HG03354 (cell line): ENCODE results near the gene HORMAD2.
"Not testable (repeated sequence)": the region's sequence is repeated elsewhere in the genome, so short reads cannot be mapped to it uniquely, and the experiment has no call there.

Experiments used
- ATAC-seq: cut with Tn5 transposase; IDR thresholded peaks from one replicate; pipeline ENCODE4 v1.9.1; 2021; ENCODE audit warnings: mild to moderate bottlenecking; ENCODE audit not compliant: unreplicated experiment, poor library complexity, severe bottlenecking

Gene HORMAD2

GRCh38 chr22:30201945-30202344 lies 121.7 kb downstream of the HORMAD2 start:
- ATAC-seq: no peak

- ATAC-seq: no peak
Observed at GRCh38 chr22:30202531-30203006, 122.3 kb downstream of the HORMAD2 start.

- no peak for ATAC-seq
Observed at GRCh38 chr22:30204015-30204741, 123.9 kb downstream of the HORMAD2 start.

- no peak for ATAC-seq
Observed at GRCh38 chr22:30204742-30205111, 124.5 kb downstream of the HORMAD2 start.

GRCh38 chr22:30205281-30206115 lies 125.2 kb downstream of the HORMAD2 start:
- no peak for ATAC-seq

DNA sequence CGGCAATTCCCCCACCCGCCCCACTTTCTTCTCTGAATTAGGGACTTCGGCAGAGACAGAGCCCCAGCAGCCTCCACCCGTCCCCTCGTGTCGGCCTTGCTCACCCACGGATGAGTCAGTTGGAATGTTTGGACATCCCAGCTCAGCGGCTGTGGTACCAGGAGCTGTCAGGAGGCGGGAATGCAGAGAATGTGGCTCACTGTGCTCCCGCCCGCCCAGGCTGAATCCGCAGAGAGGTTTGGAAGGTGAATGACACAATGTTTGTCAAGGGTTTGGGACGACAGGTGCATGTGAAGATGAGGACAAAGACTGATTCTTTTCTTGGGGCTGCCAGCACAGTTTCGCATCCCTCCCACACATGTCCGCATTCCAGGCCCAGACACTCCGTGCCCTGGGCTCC lies 126.7 kb downstream of the HORMAD2 start:
- ATAC-seq: no peak

- no peak for ATAC-seq
Observed at GRCh38 chr22:30208631-30209603, 128.7 kb downstream of the HORMAD2 start.

DNA sequence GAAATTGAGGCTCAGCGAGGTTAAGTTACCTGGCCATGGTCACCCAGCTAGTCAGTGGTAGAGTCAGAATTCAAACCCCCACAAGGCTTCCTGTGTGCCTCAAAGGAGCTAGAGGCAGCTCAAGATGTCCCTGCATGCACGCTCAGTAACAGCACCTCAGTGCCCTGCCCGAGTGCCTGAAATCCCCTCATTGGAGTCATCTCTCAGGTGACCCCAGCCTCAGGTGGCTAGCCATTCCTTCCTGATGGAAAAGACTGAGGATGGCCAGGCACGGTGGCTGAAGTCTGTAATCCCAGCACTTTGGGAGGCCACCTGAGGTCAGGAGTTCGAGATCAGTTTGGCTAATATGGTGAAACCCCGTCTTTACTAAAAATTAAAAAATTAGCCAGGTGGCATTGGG lies 129.4 kb downstream of the HORMAD2 start:
- ATAC-seq: no peak

GRCh38 chr22:30210235-30210909 lies 130.1 kb downstream of the HORMAD2 start:
- ATAC-seq: no peak

DNA sequence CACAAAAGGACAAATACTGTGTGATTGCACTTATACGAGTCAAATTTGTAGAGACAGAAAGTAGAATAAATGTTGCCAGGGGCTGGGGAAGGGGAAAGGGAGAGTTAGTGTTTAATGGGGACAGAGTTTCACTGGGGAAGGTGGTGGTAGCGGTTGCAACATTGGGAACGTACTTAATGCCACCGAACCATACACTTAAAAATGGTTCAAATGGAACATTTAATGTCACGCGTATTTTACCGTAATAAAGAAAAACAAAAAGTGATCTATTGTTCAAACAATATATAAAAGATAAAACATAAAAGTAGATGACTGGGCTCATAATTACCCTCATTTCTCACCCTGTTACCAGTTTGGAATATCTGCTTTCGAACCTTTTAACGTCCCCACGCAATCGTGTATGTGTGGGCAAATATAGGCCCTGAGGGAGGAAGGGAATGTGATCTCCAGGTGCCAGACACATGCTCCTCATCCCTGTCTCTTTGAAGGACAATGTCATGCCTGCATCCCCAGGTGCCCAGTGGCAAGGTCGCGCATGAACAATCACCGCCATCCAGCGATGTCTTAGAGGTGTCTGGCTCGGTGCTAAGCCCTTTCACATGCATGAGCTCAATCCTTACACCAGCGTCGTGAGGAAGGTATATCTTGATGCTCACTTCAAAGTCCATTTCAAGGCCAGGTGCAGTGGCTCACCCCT lies 131.0 kb downstream of the HORMAD2 start:
- ATAC-seq: no peak

GRCh38 chr22:30212363-30212995 lies 132.2 kb downstream of the HORMAD2 start:
- ATAC-seq: no peak

DNA sequence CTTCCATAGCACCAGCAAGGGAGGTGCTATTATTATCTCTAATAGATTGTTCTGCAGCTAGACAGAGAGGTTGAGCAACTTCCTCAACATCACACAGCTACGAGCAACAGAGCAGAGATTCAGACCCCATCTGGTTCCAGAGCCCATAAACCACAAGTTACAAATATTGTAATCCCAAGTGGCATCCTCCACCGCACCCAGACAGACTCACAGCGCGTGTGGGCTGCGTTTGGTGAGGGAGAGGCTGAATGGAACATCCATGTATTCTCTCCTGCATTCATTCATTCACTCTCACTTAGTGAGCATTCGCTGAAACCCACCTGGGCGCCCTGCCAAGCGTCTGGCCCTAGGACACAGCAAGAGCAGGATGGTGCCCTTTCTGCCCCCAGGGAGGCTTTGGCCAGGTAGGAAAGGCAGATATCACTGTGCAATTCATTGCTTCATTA lies 132.8 kb downstream of the HORMAD2 start:
- no peak for ATAC-seq

DNA sequence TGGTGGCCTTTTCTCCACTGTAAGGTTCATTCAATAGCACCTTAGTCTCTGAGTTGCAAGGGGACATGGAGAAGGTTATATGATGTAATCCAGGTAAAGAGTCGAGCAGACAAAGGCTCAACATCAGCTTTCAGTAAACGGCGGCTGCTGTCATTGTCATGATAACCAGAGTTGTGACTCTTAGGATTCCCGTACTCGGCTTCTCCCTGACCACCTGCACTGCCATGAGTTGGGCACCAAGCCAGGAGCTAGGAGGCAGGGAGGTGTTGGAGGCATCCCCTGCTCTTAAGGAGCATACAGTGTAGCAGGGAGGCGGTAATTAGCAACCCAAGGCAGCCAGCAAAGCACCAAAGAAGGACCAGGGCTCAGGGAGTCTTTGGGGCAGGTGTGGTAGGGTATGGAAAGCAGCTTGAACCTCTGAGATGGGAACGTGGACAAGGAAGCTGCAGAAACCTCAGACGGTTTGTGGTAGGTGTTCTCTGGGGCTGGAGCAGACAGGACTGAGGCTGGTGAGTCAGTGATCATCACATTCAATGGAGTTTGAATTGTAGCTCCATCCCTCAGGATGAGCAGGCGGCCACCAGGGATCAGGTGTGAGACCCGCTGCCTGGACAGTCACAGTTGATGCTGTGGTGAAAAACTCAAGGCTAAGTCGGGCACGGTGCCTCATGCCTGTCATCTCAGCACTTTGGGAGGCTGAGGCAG lies 134.6 kb downstream of the HORMAD2 start:
- ATAC-seq: no peak

GRCh38 chr22:30216272-30216671 lies 136.0 kb downstream of the HORMAD2 start:
- ATAC-seq: not testable (repeated sequence)

GRCh38 chr22:30216710-30217109 lies 136.4 kb downstream of the HORMAD2 start:
- no peak for ATAC-seq

DNA sequence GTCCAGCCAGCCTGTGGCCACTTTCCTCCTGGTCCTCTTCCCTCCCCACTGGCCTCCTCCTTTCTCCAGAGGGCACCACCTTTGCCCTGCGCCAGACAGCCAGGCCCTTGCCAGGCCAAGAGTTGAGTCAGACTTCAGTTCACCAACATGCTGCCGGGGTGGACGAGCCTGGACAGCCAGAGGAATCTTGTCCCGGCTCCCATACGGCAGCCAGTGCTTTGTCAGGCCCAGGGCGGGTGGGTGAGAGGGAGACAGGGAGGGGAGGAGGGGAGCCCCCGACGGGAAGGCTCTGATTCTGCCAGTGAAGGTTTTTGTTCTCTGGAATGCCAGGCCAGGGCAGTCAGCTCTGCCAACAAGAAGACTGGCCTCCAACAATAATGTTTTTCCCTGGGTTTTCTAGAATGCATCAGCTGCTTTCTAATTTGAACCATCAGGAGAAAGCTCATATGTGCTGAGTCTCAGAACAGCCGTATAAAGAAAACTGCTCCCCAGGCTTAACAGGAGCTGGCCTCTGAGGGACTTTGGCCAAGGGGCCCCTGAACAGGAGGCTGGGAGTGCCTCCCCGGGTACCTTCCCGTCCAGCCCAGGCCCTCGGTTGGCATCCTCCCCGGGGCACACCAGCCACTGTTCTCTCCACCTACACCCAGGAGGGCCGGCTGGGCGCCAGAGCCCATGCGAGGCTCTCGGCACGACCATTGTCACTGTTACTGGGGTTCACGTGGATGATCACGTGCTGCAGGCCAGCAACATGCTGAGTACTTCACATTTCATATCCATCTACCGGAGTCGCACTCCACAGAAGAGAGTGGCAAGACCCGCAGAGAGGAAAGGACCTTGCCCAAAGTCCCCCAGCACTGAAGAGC lies 137.7 kb downstream of the HORMAD2 start:
- ATAC-seq: no peak
